ENCODE data around the gene ATAD3B. TPM values are rescaled to one million over a fixed set of nuclear protein-coding genes. Genes with fewer than 3 reads are reported as not detected.
"Not testable (repeated sequence)": the region's sequence is repeated elsewhere in the genome, so short reads cannot be mapped to it uniquely, and the experiment has no call there.

ATAD3B gene
- total RNA-seq, 1 experiment from 2014 or later: 46.9 TPM

- intact Hi-C loops (cut with micrococcal nuclease): no loop called here
Observed at GRCh38 chr1:1510912-1511532, 39.5 kb downstream of the ATAD3B start.

GRCh38 chr1:1511533-1512285 lies 40.1 kb downstream of the ATAD3B start, which contains the start of gene ATAD3A:
Gene ATAD3A, plus strand, starts transcription at chr1:1512162. Its CDS starts 107 bp downstream, at chr1:1512269.
- Mint-ChIP-seq H3K4me3 (ENCODE audit: unreplicated experiment) (peak within 1 kb of the TSS; percentile 86), H3K4me1 (ENCODE audit: insufficient read depth, unreplicated experiment) (no peaks in the 10 kb centered on the region), H3K27me3 (ENCODE audit: insufficient read depth, unreplicated experiment) (no peaks in the 10 kb centered on the region), H3K36me3 (ENCODE audit: insufficient read depth, unreplicated experiment) (peaks cover 14% of the 10 kb centered on the region), H3K9me3 (ENCODE audit: unreplicated experiment) (no peaks in the 10 kb centered on the region), H3K27ac (ENCODE audit: low read depth, unreplicated experiment) (peak within 1 kb of the TSS; percentile 96)
- ChIA-PET CTCF (interaction anchor here (0.7 kb wide), 1 partner anchor 96 kb away, joined by 4 read pairs; no protein-coding TSS in a partner anchor), POLR2A (interaction anchor here (0.6 to 1.3 kb wide), 6 partner anchors 10 to 147 kb away, joined by 3 to 9 read pairs (median 4); partner anchors contain the start of genes AURKAIP1, CCNL2, MIB2 and MRPL20)
- peak; percentile 97 for DNase-seq (ENCODE audit: unreplicated experiment)
- BruUV-seq (replicated peaks): no TSS peak
- intact Hi-C loops (cut with micrococcal nuclease): no loop called here
- no peak for TF ChIP-seq CTCF (IDR thresholded peaks at IDR 0.05; ENCODE audit: unreplicated experiment)

More at GRCh38 chr1:1510912-1511532, 39.5 kb downstream of the ATAD3B start:
- POLR2A ChIA-PET: interaction anchor here (0.6 to 1.3 kb wide), 7 partner anchors 11 to 437 kb away, joined by 3 to 9 read pairs (median 4); partner anchors contain the start of genes AURKAIP1, CCNL2, MIB2 and MRPL20
- TF ChIP-seq CTCF (IDR thresholded peaks at IDR 0.05; ENCODE audit: unreplicated experiment): no peak
- TSS peak; percentile 90 for BruUV-seq (replicated peaks)
- H3K4me1 Mint-ChIP-seq (ENCODE audit: insufficient read depth, unreplicated experiment): no peaks in the 10 kb centered on the region
- H3K27ac Mint-ChIP-seq (ENCODE audit: low read depth, unreplicated experiment): peak overlapping the region; percentile 96
- DNase-seq (ENCODE audit: unreplicated experiment): peak; percentile 22
- H3K4me3 Mint-ChIP-seq (ENCODE audit: unreplicated experiment): peak overlapping the region; percentile 86
- H3K27me3 Mint-ChIP-seq (ENCODE audit: insufficient read depth, unreplicated experiment): no peaks in the 10 kb centered on the region
- CTCF ChIA-PET: interaction anchor here (0.7 kb wide), 2 partner anchors 55 to 97 kb away, joined by 3 to 4 read pairs; no protein-coding TSS in a partner anchor
- H3K36me3 Mint-ChIP-seq (ENCODE audit: insufficient read depth, unreplicated experiment): peaks cover 12% of the 10 kb centered on the region
- H3K9me3 Mint-ChIP-seq (ENCODE audit: unreplicated experiment): no peaks in the 10 kb centered on the region

GRCh38 chr1:1512425-1512824 lies 40.9 kb downstream of the ATAD3B start:
- Mint-ChIP-seq H3K36me3 (ENCODE audit: insufficient read depth, unreplicated experiment) (peaks cover 20% of the 10 kb centered on the region), H3K27ac (ENCODE audit: low read depth, unreplicated experiment) (peak overlapping the region; percentile 96), H3K4me3 (ENCODE audit: unreplicated experiment) (peak overlapping the region; percentile 86)
- H3K9me3 Mint-ChIP-seq (ENCODE audit: unreplicated experiment); BruUV-seq (replicated peaks); H3K4me1 Mint-ChIP-seq (ENCODE audit: insufficient read depth, unreplicated experiment); H3K27me3 Mint-ChIP-seq (ENCODE audit: insufficient read depth, unreplicated experiment); POLR2A ChIA-PET; CTCF ChIA-PET; DNase-seq (ENCODE audit: unreplicated experiment); intact Hi-C loops (cut with micrococcal nuclease): not testable (repeated sequence)

GRCh38 chr1:1513675-1514074 lies 42.1 kb downstream of the ATAD3B start:
- BruUV-seq (replicated peaks); POLR2A ChIA-PET; CTCF ChIA-PET: not testable (repeated sequence)

GRCh38 chr1:1514376-1514775 lies 42.8 kb downstream of the ATAD3B start:
- POLR2A ChIA-PET; intact Hi-C loops (cut with micrococcal nuclease); CTCF ChIA-PET: not testable (repeated sequence)

More at GRCh38 chr1:1513675-1514074, 42.1 kb downstream of the ATAD3B start:
- H3K36me3 Mint-ChIP-seq (ENCODE audit: insufficient read depth, unreplicated experiment): peaks cover 25% of the 10 kb centered on the region
- DNase-seq (ENCODE audit: unreplicated experiment); H3K4me1 Mint-ChIP-seq (ENCODE audit: insufficient read depth, unreplicated experiment); H3K9me3 Mint-ChIP-seq (ENCODE audit: unreplicated experiment); H3K27me3 Mint-ChIP-seq (ENCODE audit: insufficient read depth, unreplicated experiment); intact Hi-C loops (cut with micrococcal nuclease): not testable (repeated sequence)
- peak overlapping the region; percentile 58 for H3K27ac Mint-ChIP-seq (ENCODE audit: low read depth, unreplicated experiment)
- peak overlapping the region; percentile 86 for H3K4me3 Mint-ChIP-seq (ENCODE audit: unreplicated experiment)

GRCh38 chr1:1516923-1517322 lies 45.4 kb downstream of the ATAD3B start:
- CTCF ChIA-PET; H3K4me1 Mint-ChIP-seq (ENCODE audit: insufficient read depth, unreplicated experiment); DNase-seq (ENCODE audit: unreplicated experiment); POLR2A ChIA-PET; intact Hi-C loops (cut with micrococcal nuclease); BruUV-seq (replicated peaks); H3K4me3 Mint-ChIP-seq (ENCODE audit: unreplicated experiment); H3K9me3 Mint-ChIP-seq (ENCODE audit: unreplicated experiment); H3K27ac Mint-ChIP-seq (ENCODE audit: low read depth, unreplicated experiment); H3K27me3 Mint-ChIP-seq (ENCODE audit: insufficient read depth, unreplicated experiment): not testable (repeated sequence)
- H3K36me3 Mint-ChIP-seq (ENCODE audit: insufficient read depth, unreplicated experiment): peaks cover 32% of the 10 kb centered on the region

More at GRCh38 chr1:1514376-1514775, 42.8 kb downstream of the ATAD3B start:
- not testable (repeated sequence) for H3K27me3 Mint-ChIP-seq (ENCODE audit: insufficient read depth, unreplicated experiment); H3K4me1 Mint-ChIP-seq (ENCODE audit: insufficient read depth, unreplicated experiment); DNase-seq (ENCODE audit: unreplicated experiment); H3K4me3 Mint-ChIP-seq (ENCODE audit: unreplicated experiment); H3K9me3 Mint-ChIP-seq (ENCODE audit: unreplicated experiment); H3K27ac Mint-ChIP-seq (ENCODE audit: low read depth, unreplicated experiment); BruUV-seq (replicated peaks)
- H3K36me3 Mint-ChIP-seq (ENCODE audit: insufficient read depth, unreplicated experiment): peaks cover 28% of the 10 kb centered on the region

Data from MCF 10A (cell line).